Natural killer cell (primary cell): ENCODE results near the gene MROH7. TPM values are rescaled to one million over a fixed set of nuclear protein-coding genes. Genes with fewer than 3 reads are reported as not detected.

Source experiments
- ATAC-seq, 3 donors: fragments of 150-1000 bp in 2 of 3; fragments of 200-7000 bp in 1 of 3; cut with Tn5 transposase; 1 replicate in 1 of 3; 2 replicates in 2 of 3; pipeline ENCODE4 v1.10.0; 2021; ENCODE audit warnings: mild to moderate bottlenecking in 2 of 3, moderate library complexity in 2 of 3
- DNase-seq, 2 donors: peaks; one replicate each; pipeline versions ENCODE4 v3.0.0 to v3.0.0-alpha.2; 2013 to 2021; ENCODE audit warnings: mixed read lengths in 1 of 2
- H3K27ac ChIP-seq: one replicate; pipeline ENCODE4 v1.5.1; 2013; ENCODE audit warnings: mild to moderate bottlenecking, low read length
- H3K27me3 ChIP-seq: one replicate; pipeline ENCODE4 v1.6.1; 2013; ENCODE audit warnings: low read length; ENCODE audit not compliant: control insufficient read depth, insufficient read depth
- H3K36me3 ChIP-seq: one replicate; pipeline ENCODE4 v1.6.1; 2013; ENCODE audit warnings: low read length; ENCODE audit not compliant: control insufficient read depth, insufficient read depth
- H3K4me1 ChIP-seq: one replicate; pipeline ENCODE4 v1.6.1; 2013; ENCODE audit warnings: low read length; ENCODE audit not compliant: control insufficient read depth, insufficient read depth
- H3K4me3 ChIP-seq: one replicate; pipeline ENCODE4 v1.5.1; 2013; ENCODE audit warnings: low read length
- H3K9me3 ChIP-seq: one replicate; pipeline ENCODE4 v1.6.1; 2013; ENCODE audit warnings: low read length; ENCODE audit not compliant: control insufficient read depth, insufficient read depth
- H3K27ac Mint-ChIP-seq, 2 donors: one replicate each; pipeline ENCODE4 v1.8.0; 2022; ENCODE audit warnings: mild to moderate bottlenecking in 2 of 2, mixed read lengths in 2 of 2, moderate library complexity in 1 of 2
- H3K27me3 Mint-ChIP-seq, 2 donors: one replicate each; pipeline ENCODE4 v1.8.0; 2022; ENCODE audit warnings: low read depth in 2 of 2, mixed read lengths in 2 of 2
- H3K36me3 Mint-ChIP-seq: one replicate; pipeline ENCODE4 v1.8.0; 2022; ENCODE audit warnings: mixed read lengths
- H3K4me1 Mint-ChIP-seq, 2 donors: one replicate each; pipeline ENCODE4 v1.8.0; 2022; ENCODE audit warnings: mixed read lengths in 2 of 2
- H3K4me3 Mint-ChIP-seq: one replicate; pipeline ENCODE4 v1.8.0; 2022; ENCODE audit warnings: mild to moderate bottlenecking, moderate library complexity, mixed read lengths
- H3K9me3 Mint-ChIP-seq, 2 donors: one replicate each; pipeline ENCODE4 v1.8.0; 2022; ENCODE audit warnings: mixed read lengths in 2 of 2
- WGBS: methylation state at CpG from one replicate; pipeline ENCODE4 v1.1.7; 2013; ENCODE audit warnings: missing lambda C conversion rate; ENCODE audit not compliant: insufficient coverage; 5-methylcytosine and 5-hydroxymethylcytosine counted together
- intact Hi-C: fragments of 100-400 bp; cut with micrococcal nuclease; formaldehyde crosslinking; loops from one replicate; pipeline ENCODE4 v1.14.2; 2022
- total RNA-seq, 4 donors: library from RNA; stranded (reverse); fragments of 120-200 nt in 1 of 4; gene quantifications; one replicate each; pipeline versions ENCODE4 v1.2.3 to v1.2.4, GENCODE V29; 2013 to 2022
- TF ChIP-seq, protein P1 (sequence below): fragments of 200-600 bp; IDR thresholded peaks from one replicate; pipeline ENCODE4 v1.8.0; 2022; ENCODE audit warnings: antibody characterized with exemption

MROH7 gene
- total RNA-seq, 3 donors from 2014 or later (not counting 1 experiment from before 2014, with no cell fraction given), result 0.16 to 0.88 (median 0.33) TPM

DNA sequence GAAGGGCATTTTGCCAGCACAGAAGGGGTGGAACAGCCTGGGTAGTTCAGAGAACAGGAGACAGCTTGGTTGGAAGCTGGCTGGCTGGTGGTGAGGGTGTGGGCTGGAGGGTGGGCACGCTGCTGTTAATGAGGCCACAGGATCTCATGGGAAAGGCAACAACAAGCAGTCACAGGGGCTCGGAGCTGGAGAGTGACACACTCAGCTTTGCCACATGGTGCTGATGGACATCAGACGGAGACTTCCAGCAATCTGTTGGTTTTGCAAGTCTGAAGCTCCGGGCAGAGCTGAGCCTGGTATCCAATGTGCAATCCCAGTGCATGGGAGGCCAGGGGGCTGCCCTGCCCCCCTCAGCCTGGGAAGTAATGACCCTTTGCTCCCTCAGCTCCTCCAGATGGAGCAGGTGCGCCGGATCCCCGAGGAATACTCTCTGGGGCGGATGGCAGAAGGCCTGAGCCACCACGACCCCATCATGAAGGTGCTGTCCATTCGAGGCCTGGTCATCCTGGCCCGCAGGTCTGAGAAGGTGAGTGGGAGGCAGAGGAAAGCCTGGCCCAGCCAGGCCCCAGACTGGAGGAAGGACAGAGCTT lies 58.4 kb downstream of the MROH7 start:
- Mint-ChIP-seq H3K27ac (no peak overlapping the region), H3K4me3 (no peak overlapping the region), H3K36me3 (no peaks in the 10 kb centered on the region), H3K9me3 (no peaks in the 10 kb centered on the region), H3K4me1 (no peaks in the 10 kb centered on the region), H3K27me3 (no peaks in the 10 kb centered on the region)
- ATAC-seq, result no peak
- H3K4me3 ChIP-seq, result no peak overlapping the region
- no peaks in the 10 kb centered on the region for H3K9me3 ChIP-seq
- no peaks in the 10 kb centered on the region for H3K4me1 ChIP-seq
- intact Hi-C loops, result no loop called here
- H3K36me3 ChIP-seq, result no peaks in the 10 kb centered on the region
- H3K27ac ChIP-seq, result no peak overlapping the region
- WGBS, result 91% methylated on average over 11 of the region's 11 CpGs
- no peaks in the 10 kb centered on the region for H3K27me3 ChIP-seq
- TF ChIP-seq, protein P1, sequence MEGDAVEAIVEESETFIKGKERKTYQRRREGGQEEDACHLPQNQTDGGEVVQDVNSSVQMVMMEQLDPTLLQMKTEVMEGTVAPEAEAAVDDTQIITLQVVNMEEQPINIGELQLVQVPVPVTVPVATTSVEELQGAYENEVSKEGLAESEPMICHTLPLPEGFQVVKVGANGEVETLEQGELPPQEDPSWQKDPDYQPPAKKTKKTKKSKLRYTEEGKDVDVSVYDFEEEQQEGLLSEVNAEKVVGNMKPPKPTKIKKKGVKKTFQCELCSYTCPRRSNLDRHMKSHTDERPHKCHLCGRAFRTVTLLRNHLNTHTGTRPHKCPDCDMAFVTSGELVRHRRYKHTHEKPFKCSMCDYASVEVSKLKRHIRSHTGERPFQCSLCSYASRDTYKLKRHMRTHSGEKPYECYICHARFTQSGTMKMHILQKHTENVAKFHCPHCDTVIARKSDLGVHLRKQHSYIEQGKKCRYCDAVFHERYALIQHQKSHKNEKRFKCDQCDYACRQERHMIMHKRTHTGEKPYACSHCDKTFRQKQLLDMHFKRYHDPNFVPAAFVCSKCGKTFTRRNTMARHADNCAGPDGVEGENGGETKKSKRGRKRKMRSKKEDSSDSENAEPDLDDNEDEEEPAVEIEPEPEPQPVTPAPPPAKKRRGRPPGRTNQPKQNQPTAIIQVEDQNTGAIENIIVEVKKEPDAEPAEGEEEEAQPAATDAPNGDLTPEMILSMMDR, result no peak
- DNase-seq, result no peak

DNA sequence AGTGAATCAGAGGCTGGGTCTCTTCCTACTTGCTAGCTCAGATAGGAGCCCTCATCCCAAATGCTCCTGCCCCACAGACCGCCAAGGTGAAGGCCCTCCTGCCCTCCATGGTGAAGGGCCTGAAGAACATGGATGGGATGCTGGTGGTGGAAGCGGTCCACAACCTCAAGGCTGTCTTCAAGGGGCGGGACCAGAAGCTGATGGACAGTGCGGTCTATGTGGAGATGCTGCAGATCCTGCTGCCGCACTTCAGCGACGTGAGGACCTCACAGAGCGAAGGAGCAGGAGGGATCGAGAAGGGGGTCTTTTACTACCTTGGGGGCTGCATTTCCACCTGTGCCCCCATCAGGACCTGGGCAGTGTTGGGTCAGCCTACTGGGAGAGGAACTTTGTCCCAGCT lies 59.5 kb downstream of the MROH7 start:
- H3K36me3 Mint-ChIP-seq, result no peaks in the 10 kb centered on the region
- H3K27ac Mint-ChIP-seq, result no peak overlapping the region
- 91% methylated on average over 9 of the region's 9 CpGs for WGBS
- Histone ChIP-seq H3K4me1 (no peaks in the 10 kb centered on the region), H3K9me3 (no peaks in the 10 kb centered on the region), H3K27me3 (no peaks in the 10 kb centered on the region), H3K36me3 (no peaks in the 10 kb centered on the region), H3K4me3 (no peak overlapping the region), H3K27ac (no peak overlapping the region)
- H3K9me3 Mint-ChIP-seq, result no peaks in the 10 kb centered on the region
- intact Hi-C loops, result no loop called here
- no peak for ATAC-seq
- peaks cover 0 to 3% of the 10 kb centered on the region in 2 donors for H3K27me3 Mint-ChIP-seq
- H3K4me3 Mint-ChIP-seq, result no peak overlapping the region
- TF ChIP-seq, protein P1, result no peak
- H3K4me1 Mint-ChIP-seq, result no peaks in the 10 kb centered on the region
- DNase-seq, result no peak

DNA sequence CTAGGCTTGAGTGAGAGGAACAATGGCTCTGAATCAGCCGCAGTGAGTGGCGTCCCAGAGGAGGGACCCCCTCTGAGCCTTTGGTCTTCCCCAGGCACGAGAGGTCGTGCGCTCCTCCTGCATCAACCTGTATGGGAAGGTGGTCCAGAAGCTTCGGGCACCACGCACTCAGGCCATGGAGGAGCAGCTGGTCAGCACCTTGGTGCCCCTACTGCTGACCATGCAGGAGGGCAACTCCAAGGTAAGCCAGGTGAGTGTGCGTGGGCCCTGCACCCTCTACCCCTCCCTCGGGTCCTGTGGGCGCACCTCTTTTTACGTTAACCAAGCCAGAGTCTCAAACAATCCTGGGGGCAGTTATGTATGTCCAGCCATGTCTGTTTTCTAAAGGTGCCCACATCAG lies 60.4 kb downstream of the MROH7 start:
- Histone ChIP-seq H3K4me1 (no peaks in the 10 kb centered on the region), H3K4me3 (no peak overlapping the region), H3K27ac (no peak overlapping the region), H3K9me3 (no peaks in the 10 kb centered on the region), H3K27me3 (no peaks in the 10 kb centered on the region), H3K36me3 (no peaks in the 10 kb centered on the region)
- Mint-ChIP-seq H3K27ac (no peak overlapping the region), H3K9me3 (no peaks in the 10 kb centered on the region), H3K36me3 (no peaks in the 10 kb centered on the region), H3K4me1 (no peaks in the 10 kb centered on the region), H3K27me3 (peaks cover 1 to 3% of the 10 kb centered on the region in 2 donors), H3K4me3 (no peak overlapping the region)
- DNase-seq, result no peak
- WGBS, result 92% methylated on average over 11 of the region's 11 CpGs
- ATAC-seq, result no peak
- intact Hi-C loops, result no loop called here
- TF ChIP-seq, protein P1, result no peak

DNA sequence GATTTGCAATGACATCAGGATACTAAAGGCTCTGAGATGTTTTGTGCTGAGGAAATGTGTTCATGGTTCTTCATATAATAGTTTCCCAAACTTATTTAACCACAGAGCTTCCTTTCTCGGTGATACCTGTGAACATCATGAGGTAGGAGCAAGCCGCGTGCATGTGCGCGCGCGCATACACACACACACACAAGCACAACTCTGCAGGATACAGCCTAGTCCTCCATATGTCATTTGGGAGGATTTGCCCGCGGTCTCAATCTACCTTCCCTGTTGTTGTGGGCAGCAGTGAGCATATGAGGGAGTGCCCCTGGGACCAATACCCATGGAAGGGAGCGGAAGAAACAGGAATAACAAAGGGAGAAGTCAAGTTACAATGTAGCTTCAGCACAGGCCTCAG lies 61.9 kb downstream of the MROH7 start:
- intact Hi-C loops, result no loop called here
- H3K36me3 Mint-ChIP-seq, result no peaks in the 10 kb centered on the region
- Histone ChIP-seq H3K36me3 (no peaks in the 10 kb centered on the region), H3K27ac (no peak overlapping the region), H3K27me3 (no peaks in the 10 kb centered on the region), H3K9me3 (no peaks in the 10 kb centered on the region), H3K4me1 (no peaks in the 10 kb centered on the region), H3K4me3 (no peak overlapping the region)
- DNase-seq, result no peak
- no peak for ATAC-seq
- H3K27ac Mint-ChIP-seq, result no peak overlapping the region
- TF ChIP-seq, protein P1, result no peak
- 93% methylated on average over 10 of the region's 10 CpGs for WGBS
- H3K27me3 Mint-ChIP-seq, result peaks cover 3 to 14% of the 10 kb centered on the region in 2 donors
- no peaks in the 10 kb centered on the region for H3K9me3 Mint-ChIP-seq
- no peak overlapping the region for H3K4me3 Mint-ChIP-seq
- no peaks in the 10 kb centered on the region for H3K4me1 Mint-ChIP-seq
